ENCODE data around the gene IFNGR1. TPM values are rescaled to one million over a fixed set of nuclear protein-coding genes. Genes with fewer than 3 reads are reported as not detected.
A peak's percentile ranks its signal among the peaks of the same experiment; 100 is the strongest.

The IFNGR1 gene
- total RNA-seq, 1 donor from 2014 or later = 60.5 TPM

- Mint-ChIP-seq H3K9me3 (peaks cover 6% of the 10 kb centered on the region), H3K4me3 (no peak overlapping the region), H3K27ac (no peak overlapping the region), H3K36me3 (ENCODE audit: low read depth) (peaks cover 76% of the 10 kb centered on the region), H3K27me3 (no peaks in the 10 kb centered on the region), H3K4me1 (peaks cover 37% of the 10 kb centered on the region)
- DNase-seq (no peak), ATAC-seq (ENCODE audit: low read depth) (no peak)
- no peak for TF ChIP-seq CTCF (IDR thresholded peaks at IDR 0.05)
- intact Hi-C loops (cut with micrococcal nuclease) = loop anchor here (2.0 kb wide), 1 partner anchor 100 kb away; no protein-coding TSS in a partner anchor
- ChIA-PET CTCF (interaction anchor here (0.8 to 1.3 kb wide), 5 partner anchors 10 to 111 kb away, joined by 3 to 10 read pairs (median 3); no protein-coding TSS in a partner anchor), POLR2A (interaction anchor here (0.6 kb wide), 1 partner anchor 17 kb away, joined by 4 read pairs; no protein-coding TSS in a partner anchor)
Measured at GRCh38 chr6:137203256-137203655, 15.9 kb downstream of the IFNGR1 start.

- intact Hi-C loops (cut with micrococcal nuclease) = loop anchor here (1.0 to 2.0 kb wide), 7 partner anchors 16 to 439 kb away; no protein-coding TSS in a partner anchor
Measured at GRCh38 chr6:137202078-137202477, 17.1 kb downstream of the IFNGR1 start.

GRCh38 chr6:137201006-137201405 lies 18.2 kb downstream of the IFNGR1 start:
- no peak for ATAC-seq (ENCODE audit: low read depth)
- intact Hi-C loops (cut with micrococcal nuclease) = no loop called here
- Mint-ChIP-seq H3K36me3 (ENCODE audit: low read depth) (peaks cover 74% of the 10 kb centered on the region), H3K9me3 (no peaks in the 10 kb centered on the region), H3K4me3 (no peak overlapping the region), H3K27ac (peak overlapping the region; percentile 30), H3K4me1 (peaks cover 37% of the 10 kb centered on the region), H3K27me3 (no peaks in the 10 kb centered on the region)
- ChIA-PET CTCF (interaction anchor here (0.8 to 2.4 kb wide), 4 partner anchors 35 to 113 kb away, joined by 3 to 34 read pairs (median 8); no protein-coding TSS in a partner anchor), POLR2A (interaction anchor here (1.5 kb wide), 1 partner anchor 61 kb away, joined by 3 read pairs; no protein-coding TSS in a partner anchor)
- DNase-seq = no peak
- TF ChIP-seq CTCF (IDR thresholded peaks at IDR 0.05) = no peak

More at GRCh38 chr6:137202078-137202477, 17.1 kb downstream of the IFNGR1 start:
- POLR2A ChIA-PET = interaction anchor here (1.5 kb wide), 1 partner anchor 60 kb away, joined by 3 read pairs; no protein-coding TSS in a partner anchor
- H3K36me3 Mint-ChIP-seq (ENCODE audit: low read depth) = peaks cover 73% of the 10 kb centered on the region
- peak overlapping the region; percentile 65 for H3K27ac Mint-ChIP-seq
- ATAC-seq (ENCODE audit: low read depth) = peak; percentile 89
- peak overlapping the region; percentile 24 for H3K4me3 Mint-ChIP-seq
- H3K9me3 Mint-ChIP-seq = no peaks in the 10 kb centered on the region
- H3K4me1 Mint-ChIP-seq = peaks cover 37% of the 10 kb centered on the region
- no peak for TF ChIP-seq CTCF (IDR thresholded peaks at IDR 0.05)
- DNase-seq = no peak
- CTCF ChIA-PET = interaction anchor here (1.3 to 2.4 kb wide), 2 partner anchors 107 to 112 kb away, joined by 6 to 34 read pairs; no protein-coding TSS in a partner anchor
- no peaks in the 10 kb centered on the region for H3K27me3 Mint-ChIP-seq

GRCh38 chr6:137200288-137200687 lies 18.9 kb downstream of the IFNGR1 start:
- Mint-ChIP-seq H3K4me3 (no peak overlapping the region), H3K4me1 (peaks cover 36% of the 10 kb centered on the region), H3K36me3 (ENCODE audit: low read depth) (peaks cover 70% of the 10 kb centered on the region), H3K9me3 (no peaks in the 10 kb centered on the region), H3K27ac (no peak overlapping the region), H3K27me3 (no peaks in the 10 kb centered on the region)
- no peak for TF ChIP-seq CTCF (IDR thresholded peaks at IDR 0.05)
- DNase-seq (no peak), ATAC-seq (ENCODE audit: low read depth) (no peak)
- intact Hi-C loops (cut with micrococcal nuclease) = no loop called here
- ChIA-PET CTCF (interaction anchor here (1.2 to 2.4 kb wide), 3 partner anchors 22 to 105 kb away, joined by 3 to 34 read pairs (median 10); no protein-coding TSS in a partner anchor), POLR2A (no interaction called here)

Data from activated B cell treated with CpG ODN at 0.5 μM for 24 hours (primary cell).